Epithelial cell of proximal tubule (primary cell): ENCODE results near the gene SORBS1. TPM values are rescaled to one million over a fixed set of nuclear protein-coding genes. Genes with fewer than 3 reads are reported as not detected.

Source experiments
- DNase-seq: peaks from one replicate; pipeline ENCODE4 v3.0.0-alpha.2; 2011; ENCODE audit warnings: low read depth
- H3K4me3 ChIP-seq: 2 replicates; pipeline ENCODE4 v1.5.1; 2011; ENCODE audit warnings: low read depth, mild to moderate bottlenecking, low read length
- total RNA-seq: library from RNA; depleted of rRNA; stranded (reverse); fragments of >200 nt; gene quantifications from 2 replicates; pipeline ENCODE4 v1.2.3, GENCODE V29; 2015
- TF ChIP-seq, protein P1 (sequence below): conservative IDR thresholded peaks from 2 replicates; pipeline ENCODE4 v1.5.1; 2012; ENCODE audit warnings: low read depth, mild to moderate bottlenecking, low read length

The SORBS1 gene
- total RNA-seq, 1 donor from 2014 or later, result 7.0 TPM

DNA sequence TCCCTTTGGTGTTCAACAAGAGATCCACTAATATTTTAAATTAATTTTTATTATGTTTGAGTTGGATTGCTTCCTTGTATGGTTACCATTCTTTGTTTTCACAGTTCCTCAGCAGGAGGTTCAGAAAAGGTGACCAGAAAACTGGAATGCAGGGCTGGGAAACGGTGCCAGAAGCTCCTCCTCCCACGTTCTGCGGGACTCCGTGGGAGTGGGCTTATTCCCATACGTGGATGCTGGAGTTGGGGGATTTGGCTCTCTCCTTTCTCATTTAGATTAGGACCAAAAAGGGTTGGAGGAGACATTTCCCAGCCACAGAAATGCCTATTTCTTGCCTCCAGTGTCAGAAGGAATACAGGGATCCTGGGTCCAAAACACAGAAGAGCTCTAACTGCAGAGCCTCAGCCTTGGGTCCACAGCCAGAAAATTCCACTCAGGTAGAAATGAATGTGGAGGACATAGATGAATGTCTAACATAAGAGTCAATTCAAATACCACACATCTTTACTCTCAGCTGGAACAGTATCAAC is 56.0 kb downstream of the SORBS1 start:
- TF ChIP-seq, protein P1, sequence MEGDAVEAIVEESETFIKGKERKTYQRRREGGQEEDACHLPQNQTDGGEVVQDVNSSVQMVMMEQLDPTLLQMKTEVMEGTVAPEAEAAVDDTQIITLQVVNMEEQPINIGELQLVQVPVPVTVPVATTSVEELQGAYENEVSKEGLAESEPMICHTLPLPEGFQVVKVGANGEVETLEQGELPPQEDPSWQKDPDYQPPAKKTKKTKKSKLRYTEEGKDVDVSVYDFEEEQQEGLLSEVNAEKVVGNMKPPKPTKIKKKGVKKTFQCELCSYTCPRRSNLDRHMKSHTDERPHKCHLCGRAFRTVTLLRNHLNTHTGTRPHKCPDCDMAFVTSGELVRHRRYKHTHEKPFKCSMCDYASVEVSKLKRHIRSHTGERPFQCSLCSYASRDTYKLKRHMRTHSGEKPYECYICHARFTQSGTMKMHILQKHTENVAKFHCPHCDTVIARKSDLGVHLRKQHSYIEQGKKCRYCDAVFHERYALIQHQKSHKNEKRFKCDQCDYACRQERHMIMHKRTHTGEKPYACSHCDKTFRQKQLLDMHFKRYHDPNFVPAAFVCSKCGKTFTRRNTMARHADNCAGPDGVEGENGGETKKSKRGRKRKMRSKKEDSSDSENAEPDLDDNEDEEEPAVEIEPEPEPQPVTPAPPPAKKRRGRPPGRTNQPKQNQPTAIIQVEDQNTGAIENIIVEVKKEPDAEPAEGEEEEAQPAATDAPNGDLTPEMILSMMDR, result no peak
- DNase-seq, result no peak
- H3K4me3 ChIP-seq, result no peak overlapping the region

DNA sequence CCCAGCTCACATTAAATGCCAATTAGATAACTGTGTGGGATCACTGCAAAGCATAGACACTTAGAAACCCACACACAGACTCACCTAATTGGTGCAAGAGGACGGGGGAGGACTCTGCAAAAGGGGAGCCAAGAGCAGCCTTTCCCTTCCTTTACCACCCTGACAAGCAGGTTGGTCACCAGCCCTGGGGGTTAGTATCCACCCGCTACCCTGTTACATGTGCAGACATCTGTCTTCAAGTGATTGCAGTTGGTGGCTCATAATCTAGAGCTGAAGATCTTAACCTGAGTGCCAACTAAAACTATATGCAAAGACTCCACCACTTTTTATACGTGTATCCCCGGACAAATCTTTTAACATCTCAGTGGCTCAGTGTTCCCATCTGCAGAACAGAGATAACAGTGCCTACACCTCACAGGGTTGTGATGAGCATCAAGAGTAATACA is 56.9 kb downstream of the SORBS1 start:
- TF ChIP-seq, protein P1, result no peak
- no peak overlapping the region for H3K4me3 ChIP-seq
- no peak for DNase-seq

DNA sequence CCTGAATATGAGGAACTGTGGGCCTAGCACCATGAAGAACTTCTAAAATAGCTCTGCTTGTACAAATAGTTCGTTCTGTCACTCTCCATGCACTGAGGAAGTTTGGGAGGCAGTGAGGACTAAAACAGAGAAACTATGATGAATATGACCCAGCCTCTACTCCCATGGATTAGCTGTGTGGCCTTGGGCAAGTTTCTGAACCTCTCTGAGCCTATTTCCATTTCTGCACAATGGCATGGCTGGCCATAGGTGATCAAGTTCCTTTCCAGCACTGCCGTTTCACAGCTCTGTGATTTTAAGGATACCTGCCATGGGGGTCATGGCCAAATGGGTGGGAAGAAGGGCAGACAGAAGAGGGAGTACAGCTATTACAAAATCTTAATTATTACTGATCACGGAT is 57.6 kb downstream of the SORBS1 start:
- TF ChIP-seq, protein P1, result no peak
- no peak for DNase-seq
- H3K4me3 ChIP-seq, result no peak overlapping the region

DNA sequence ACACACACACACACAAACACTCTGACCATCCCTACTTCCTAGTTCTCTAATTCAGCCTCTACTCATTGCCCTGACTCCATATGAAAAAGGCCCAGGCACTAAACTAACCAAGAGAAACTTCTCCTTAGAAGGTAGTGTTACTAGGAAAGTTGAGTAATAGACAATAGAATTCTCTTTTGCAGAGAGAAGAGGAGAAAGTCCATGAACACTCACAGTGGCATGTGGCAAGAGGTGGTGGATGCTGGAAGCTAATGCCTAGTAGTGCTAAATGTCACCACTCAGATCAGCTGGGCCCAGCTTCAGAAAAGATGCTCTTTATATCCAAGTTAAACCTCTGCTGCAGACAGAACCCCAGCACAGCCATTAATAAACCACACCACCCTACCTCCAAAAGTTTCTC is 58.2 kb downstream of the SORBS1 start:
- DNase-seq, result no peak
- H3K4me3 ChIP-seq, result no peak overlapping the region
- TF ChIP-seq, protein P1, result no peak

DNA sequence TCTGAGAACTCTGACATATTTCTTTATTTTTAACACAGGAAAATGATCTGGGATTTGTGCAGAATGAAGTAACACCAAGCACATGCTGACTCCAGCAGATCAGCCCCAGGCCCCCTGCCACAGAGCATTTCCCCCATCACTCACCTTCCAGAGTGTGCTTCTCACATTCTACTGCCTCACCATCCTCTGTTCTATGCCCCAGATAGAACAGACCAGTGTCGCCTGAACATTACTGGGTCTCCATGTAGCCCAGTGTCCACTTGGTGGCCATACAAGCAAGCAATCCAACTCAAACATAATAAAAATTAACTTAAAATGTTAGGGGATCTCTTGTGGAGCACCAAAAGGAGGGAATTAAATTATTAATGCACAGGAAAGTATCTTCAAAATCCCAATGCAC is 58.8 kb downstream of the SORBS1 start:
- TF ChIP-seq, protein P1, result no peak
- H3K4me3 ChIP-seq, result no peak overlapping the region
- DNase-seq, result no peak

DNA sequence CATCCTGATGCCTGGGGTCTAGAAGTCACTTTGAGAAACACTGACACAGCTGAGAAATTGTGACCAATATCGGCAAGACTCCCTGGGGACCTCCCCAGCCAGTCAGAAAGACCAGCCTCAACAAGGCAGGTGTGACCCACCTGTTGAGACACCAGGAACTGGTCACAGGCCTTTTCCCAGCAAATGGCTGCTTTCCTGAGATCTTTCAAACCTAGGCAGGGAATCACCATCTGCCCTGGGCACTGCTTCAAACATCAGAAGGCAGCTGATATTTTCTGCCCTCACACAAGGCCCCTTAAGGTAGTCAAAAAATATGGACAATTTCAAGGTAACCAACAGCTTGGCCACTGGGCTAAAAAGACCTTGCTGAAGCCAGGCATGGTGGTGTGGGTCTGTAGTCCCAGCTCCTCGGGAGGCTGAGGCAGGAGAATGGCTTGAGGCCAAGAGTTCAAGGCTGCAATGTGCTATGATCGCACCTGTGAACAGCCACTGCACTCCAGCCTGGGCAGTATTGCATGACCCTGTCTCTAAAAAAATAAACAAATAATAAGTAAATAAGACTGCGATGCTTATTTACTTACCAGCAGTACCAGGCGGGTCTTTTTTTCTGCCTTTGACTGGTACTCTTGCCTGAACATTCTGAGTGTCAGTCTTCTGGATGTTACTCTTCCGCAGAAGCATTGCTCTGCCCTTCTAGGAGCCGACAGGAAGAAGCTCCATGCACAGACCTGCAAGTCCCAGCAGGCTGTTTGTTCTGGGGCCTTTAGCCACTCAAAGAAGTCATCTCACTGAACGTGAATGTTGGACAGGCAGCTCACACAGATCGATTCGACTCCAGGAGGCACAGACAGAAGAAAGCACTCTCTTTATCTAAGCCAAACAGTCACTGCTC is 59.7 kb downstream of the SORBS1 start:
- TF ChIP-seq, protein P1, result no peak
- DNase-seq, result no peak

More for the DNA sequence above, 59.7 kb downstream of the SORBS1 start:
- H3K4me3 ChIP-seq, result no peak overlapping the region
